Upper lobe of right lung (tissue), 1 donor: ENCODE results near the gene TGFB1I1. TPM values are rescaled to one million over a fixed set of nuclear protein-coding genes. Genes with fewer than 3 reads are reported as not detected.
A peak's percentile ranks its signal among the peaks of the same experiment; 100 is the strongest.

ENCODE experiments used
- ATAC-seq: fragments of 200-7000 bp; cut with Tn5 transposase; one replicate; pipeline ENCODE4 v1.9.1; 2020; ENCODE audit warnings: mild to moderate bottlenecking, moderate library complexity
- DNase-seq: peaks from one replicate; pipeline ENCODE4 v3.0.0-alpha.2; 2020
- H3K27ac ChIP-seq: fragments of 200-600 bp; one replicate; pipeline ENCODE4 v1.8.0; 2022
- H3K27me3 ChIP-seq: fragments of 200-600 bp; one replicate; pipeline ENCODE4 v1.8.0; 2022; ENCODE audit warnings: mild to moderate bottlenecking
- H3K36me3 ChIP-seq: fragments of 200-600 bp; one replicate; pipeline ENCODE4 v1.8.0; 2022
- H3K4me1 ChIP-seq: fragments of 200-600 bp; one replicate; pipeline ENCODE4 v1.8.0; 2022
- H3K4me3 ChIP-seq: fragments of 200-600 bp; one replicate; pipeline ENCODE4 v1.8.0; 2022; ENCODE audit warnings: mild to moderate bottlenecking
- H3K9me3 ChIP-seq: fragments of 200-600 bp; one replicate; pipeline ENCODE4 v1.8.0; 2022
- CTCF ChIP-seq: fragments of 200-600 bp; IDR thresholded peaks from one replicate; pipeline ENCODE4 v1.8.0; 2022; ENCODE audit warnings: antibody characterized with exemption
- intact Hi-C: fragments of 100-400 bp; cut with DNase I; formaldehyde crosslinking; loops from one replicate; pipeline ENCODE4 v1.11.0; 2022
- total RNA-seq: library from RNA; stranded (reverse); fragmentation: NEBNext Ultra II Directional; extraction: Animal tissue kit (Norgen Biotek cat#: 25700); gene quantifications from one replicate; pipeline ENCODE4 v1.2.1, GENCODE V29; 2021
- donor health status: DM: no; HTN: yes; CAD: no; lungs with severe emphysema.

Gene TGFB1I1
- total RNA-seq, 1 donor from 2014 or later, result 49.9 TPM

- no peak for DNase-seq
These were observed 14.1 kb downstream of the TGFB1I1 start for GRCh38 chr16:31486045-31486444.

GRCh38 chr16:31487071-31487719, 15.2 kb downstream of the TGFB1I1 start:
- H3K27me3 ChIP-seq, result no peaks in the 10 kb centered on the region
- no peak for TF ChIP-seq CTCF
- no peaks in the 10 kb centered on the region for H3K9me3 ChIP-seq
- intact Hi-C loops, result no loop called here
- H3K4me1 ChIP-seq, result peaks cover 10% of the 10 kb centered on the region
- DNase-seq, result no peak
- peak overlapping the region; percentile 56 for H3K4me3 ChIP-seq
- H3K27ac ChIP-seq, result peak overlapping the region; percentile 65
- no peak for ATAC-seq
- H3K36me3 ChIP-seq, result peaks cover 9% of the 10 kb centered on the region

More at GRCh38 chr16:31486045-31486444, 14.1 kb downstream of the TGFB1I1 start:
- Histone ChIP-seq H3K27ac (no peak overlapping the region), H3K9me3 (no peaks in the 10 kb centered on the region), H3K4me3 (peak overlapping the region; percentile 56), H3K36me3 (no peaks in the 10 kb centered on the region), H3K4me1 (peaks cover 10% of the 10 kb centered on the region), H3K27me3 (no peaks in the 10 kb centered on the region)
- ATAC-seq, result no peak
- no peak for TF ChIP-seq CTCF
- intact Hi-C loops, result no loop called here

- peaks cover 15% of the 10 kb centered on the region for H3K36me3 ChIP-seq
- intact Hi-C loops, result no loop called here
- DNase-seq (peak; percentile 91), ATAC-seq (peak; percentile 84)
- H3K9me3 ChIP-seq, result no peaks in the 10 kb centered on the region
- H3K27me3 ChIP-seq, result no peaks in the 10 kb centered on the region
- TF ChIP-seq CTCF, result no peak
- peaks cover 10% of the 10 kb centered on the region for H3K4me1 ChIP-seq
- peak overlapping the region; percentile 56 for H3K4me3 ChIP-seq
- peak overlapping the region; percentile 65 for H3K27ac ChIP-seq
These were observed 15.9 kb downstream of the TGFB1I1 start for GRCh38 chr16:31487720-31488467.

- Histone ChIP-seq H3K27ac (peak overlapping the region; percentile 11), H3K27me3 (no peaks in the 10 kb centered on the region), H3K9me3 (no peaks in the 10 kb centered on the region), H3K4me3 (peak overlapping the region; percentile 56), H3K36me3 (peaks cover 23% of the 10 kb centered on the region), H3K4me1 (peaks cover 10% of the 10 kb centered on the region)
- no peak for DNase-seq
- TF ChIP-seq CTCF, result no peak
- no peak for ATAC-seq
- intact Hi-C loops, result no loop called here
These were observed 16.7 kb downstream of the TGFB1I1 start for GRCh38 chr16:31488468-31489297.

GRCh38 chr16:31489298-31489564, 17.3 kb downstream of the TGFB1I1 start:
- peaks cover 10% of the 10 kb centered on the region for H3K4me1 ChIP-seq
- no peaks in the 10 kb centered on the region for H3K9me3 ChIP-seq
- H3K36me3 ChIP-seq, result peaks cover 29% of the 10 kb centered on the region
- H3K27me3 ChIP-seq, result no peaks in the 10 kb centered on the region
- DNase-seq (no peak), ATAC-seq (no peak)
- intact Hi-C loops, result no loop called here
- no peak overlapping the region for H3K4me3 ChIP-seq
- no peak for TF ChIP-seq CTCF
- no peak overlapping the region for H3K27ac ChIP-seq
